ENCODE data around the gene TRABD2B.

The TRABD2B gene

GRCh38 chr1:47953661-47954060 is 43.5 kb downstream of the TRABD2B start:
- no peaks in the 10 kb centered on the region for H3K4me1 ChIP-seq (ENCODE audit: control insufficient read depth, low read length)
- H3K9me3 ChIP-seq (ENCODE audit: control insufficient read depth, insufficient read depth, low read length): no peaks in the 10 kb centered on the region
- no peaks in the 10 kb centered on the region for H3K27me3 ChIP-seq (ENCODE audit: control insufficient read depth, low read length)
- no peaks in the 10 kb centered on the region for H4K20me1 ChIP-seq (ENCODE audit: control insufficient read depth, insufficient read depth, low read depth, low read length)
- no peaks in the 10 kb centered on the region for H3F3A ChIP-seq (ENCODE audit: control insufficient read depth, insufficient read depth)
- H3K79me2 ChIP-seq (ENCODE audit: control insufficient read depth, low read length): no peaks in the 10 kb centered on the region
- no peak overlapping the region for H3K27ac ChIP-seq (ENCODE audit: low read depth, low read length)
- no peaks in the 10 kb centered on the region for H3K9me2 ChIP-seq (replicated peaks; ENCODE audit: control insufficient read depth, low read length)
- no peak overlapping the region for H3K4me3 ChIP-seq (ENCODE audit: low read length)
- H3K36me3 ChIP-seq (ENCODE audit: control insufficient read depth, low read length): no peaks in the 10 kb centered on the region
- TF ChIP-seq, protein P1, sequence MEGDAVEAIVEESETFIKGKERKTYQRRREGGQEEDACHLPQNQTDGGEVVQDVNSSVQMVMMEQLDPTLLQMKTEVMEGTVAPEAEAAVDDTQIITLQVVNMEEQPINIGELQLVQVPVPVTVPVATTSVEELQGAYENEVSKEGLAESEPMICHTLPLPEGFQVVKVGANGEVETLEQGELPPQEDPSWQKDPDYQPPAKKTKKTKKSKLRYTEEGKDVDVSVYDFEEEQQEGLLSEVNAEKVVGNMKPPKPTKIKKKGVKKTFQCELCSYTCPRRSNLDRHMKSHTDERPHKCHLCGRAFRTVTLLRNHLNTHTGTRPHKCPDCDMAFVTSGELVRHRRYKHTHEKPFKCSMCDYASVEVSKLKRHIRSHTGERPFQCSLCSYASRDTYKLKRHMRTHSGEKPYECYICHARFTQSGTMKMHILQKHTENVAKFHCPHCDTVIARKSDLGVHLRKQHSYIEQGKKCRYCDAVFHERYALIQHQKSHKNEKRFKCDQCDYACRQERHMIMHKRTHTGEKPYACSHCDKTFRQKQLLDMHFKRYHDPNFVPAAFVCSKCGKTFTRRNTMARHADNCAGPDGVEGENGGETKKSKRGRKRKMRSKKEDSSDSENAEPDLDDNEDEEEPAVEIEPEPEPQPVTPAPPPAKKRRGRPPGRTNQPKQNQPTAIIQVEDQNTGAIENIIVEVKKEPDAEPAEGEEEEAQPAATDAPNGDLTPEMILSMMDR (IDR thresholded peaks at IDR 0.05; ENCODE audit: low read depth, low read length, poor library complexity, severe bottlenecking): no peak
- TF ChIP-seq EZH2phosphoT487 (IDR thresholded peaks at IDR 0.05; ENCODE audit: borderline replicate concordance, low read length): no peak
- no peak overlapping the region for H3K4me2 ChIP-seq (ENCODE audit: low read length)

GRCh38 chr1:47951545-47952235 is 45.5 kb downstream of the TRABD2B start:
- Histone ChIP-seq H3K9me2 (replicated peaks; ENCODE audit: control insufficient read depth, low read length) (no peaks in the 10 kb centered on the region), H3K79me2 (ENCODE audit: control insufficient read depth, low read length) (no peaks in the 10 kb centered on the region), H3K4me1 (ENCODE audit: control insufficient read depth, low read length) (no peaks in the 10 kb centered on the region), H3K27me3 (ENCODE audit: control insufficient read depth, low read length) (peaks cover 3% of the 10 kb centered on the region; the same call in 1 of the 2 replicates), H3K9me3 (ENCODE audit: control insufficient read depth, insufficient read depth, low read length) (no peaks in the 10 kb centered on the region), H4K20me1 (ENCODE audit: control insufficient read depth, insufficient read depth, low read depth, low read length) (no peaks in the 10 kb centered on the region), H3K4me2 (ENCODE audit: low read length) (no peak overlapping the region), H3K27ac (ENCODE audit: low read depth, low read length) (no peak overlapping the region), H3F3A (ENCODE audit: control insufficient read depth, insufficient read depth) (no peaks in the 10 kb centered on the region), H3K36me3 (ENCODE audit: control insufficient read depth, low read length) (no peaks in the 10 kb centered on the region), H3K4me3 (ENCODE audit: low read length) (no peak overlapping the region)
- TF ChIP-seq, protein P1 (IDR thresholded peaks at IDR 0.05; ENCODE audit: low read depth, low read length, poor library complexity, severe bottlenecking): no peak
- TF ChIP-seq EZH2phosphoT487 (IDR thresholded peaks at IDR 0.05; ENCODE audit: borderline replicate concordance, low read length): no peak

DNA sequence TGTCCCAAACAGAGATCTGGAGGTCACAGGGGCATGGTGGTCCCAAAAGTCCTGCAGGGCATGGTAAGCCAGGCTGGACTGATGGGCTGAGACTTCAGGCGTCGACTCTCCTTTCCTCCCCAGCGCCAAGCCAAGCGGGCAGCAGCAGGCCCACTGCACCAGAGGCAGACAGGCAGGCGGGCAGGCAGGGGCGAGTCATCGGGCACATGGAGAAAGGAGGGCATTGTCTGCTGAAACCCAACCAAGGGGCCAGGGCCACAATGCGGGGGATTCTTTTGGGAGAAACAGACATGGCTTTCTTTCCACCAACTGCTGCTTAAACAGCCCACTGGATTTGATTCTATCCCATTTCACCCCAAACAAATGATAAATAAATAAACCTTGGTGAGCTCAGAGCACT is 46.2 kb downstream of the TRABD2B start:
- Histone ChIP-seq H3K4me2 (ENCODE audit: low read length) (no peak overlapping the region), H3F3A (ENCODE audit: control insufficient read depth, insufficient read depth) (no peaks in the 10 kb centered on the region), H3K4me3 (ENCODE audit: low read length) (no peak overlapping the region), H3K9me2 (replicated peaks; ENCODE audit: control insufficient read depth, low read length) (no peaks in the 10 kb centered on the region), H3K27me3 (ENCODE audit: control insufficient read depth, low read length) (peaks cover 3% of the 10 kb centered on the region; the same call in 1 of the 2 replicates), H3K27ac (ENCODE audit: low read depth, low read length) (no peak overlapping the region), H3K79me2 (ENCODE audit: control insufficient read depth, low read length) (no peaks in the 10 kb centered on the region), H4K20me1 (ENCODE audit: control insufficient read depth, insufficient read depth, low read depth, low read length) (no peaks in the 10 kb centered on the region), H3K36me3 (ENCODE audit: control insufficient read depth, low read length) (no peaks in the 10 kb centered on the region), H3K9me3 (ENCODE audit: control insufficient read depth, insufficient read depth, low read length) (no peaks in the 10 kb centered on the region), H3K4me1 (ENCODE audit: control insufficient read depth, low read length) (no peaks in the 10 kb centered on the region)
- no peak for TF ChIP-seq EZH2phosphoT487 (IDR thresholded peaks at IDR 0.05; ENCODE audit: borderline replicate concordance, low read length)
- TF ChIP-seq, protein P1 (IDR thresholded peaks at IDR 0.05; ENCODE audit: low read depth, low read length, poor library complexity, severe bottlenecking): no peak
